ENCODE measurements around the gene CACNA1C. TPM values are rescaled to one million over a fixed set of nuclear protein-coding genes. Genes with fewer than 3 reads are reported as not detected.

CACNA1C gene
- total RNA-seq, 2 donors from 2014 or later, result 70.0 to 127 TPM

DNA sequence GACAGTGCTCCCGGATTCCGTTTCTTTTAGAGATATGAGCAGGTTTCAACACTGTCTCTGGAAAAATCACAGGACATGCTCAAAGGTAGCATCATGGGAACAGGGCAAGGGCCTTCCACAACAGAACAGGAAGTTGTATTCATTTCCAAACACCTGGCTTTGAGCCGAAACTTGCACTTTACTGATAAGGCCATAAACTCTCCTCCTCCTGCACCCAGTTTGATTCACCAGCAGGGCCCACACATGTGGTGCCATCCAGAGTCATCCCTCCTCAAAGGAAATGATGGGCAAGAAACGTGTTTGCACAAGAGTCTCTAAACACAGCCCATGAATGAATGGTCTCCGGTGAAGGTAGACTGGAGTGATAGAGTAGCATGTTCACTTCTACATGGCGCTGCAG lies 473.6 kb downstream of the CACNA1C start:
- DNase-seq (ENCODE audit: low spot score), result no peak
- peaks cover 13% of the 10 kb centered on the region for H3K36me3 ChIP-seq
- H3K4me3 ChIP-seq, result no peak overlapping the region
- H3K27me3 ChIP-seq (replicated peaks; ENCODE audit: insufficient read depth), result no peaks in the 10 kb centered on the region
- TF ChIP-seq, protein P1, sequence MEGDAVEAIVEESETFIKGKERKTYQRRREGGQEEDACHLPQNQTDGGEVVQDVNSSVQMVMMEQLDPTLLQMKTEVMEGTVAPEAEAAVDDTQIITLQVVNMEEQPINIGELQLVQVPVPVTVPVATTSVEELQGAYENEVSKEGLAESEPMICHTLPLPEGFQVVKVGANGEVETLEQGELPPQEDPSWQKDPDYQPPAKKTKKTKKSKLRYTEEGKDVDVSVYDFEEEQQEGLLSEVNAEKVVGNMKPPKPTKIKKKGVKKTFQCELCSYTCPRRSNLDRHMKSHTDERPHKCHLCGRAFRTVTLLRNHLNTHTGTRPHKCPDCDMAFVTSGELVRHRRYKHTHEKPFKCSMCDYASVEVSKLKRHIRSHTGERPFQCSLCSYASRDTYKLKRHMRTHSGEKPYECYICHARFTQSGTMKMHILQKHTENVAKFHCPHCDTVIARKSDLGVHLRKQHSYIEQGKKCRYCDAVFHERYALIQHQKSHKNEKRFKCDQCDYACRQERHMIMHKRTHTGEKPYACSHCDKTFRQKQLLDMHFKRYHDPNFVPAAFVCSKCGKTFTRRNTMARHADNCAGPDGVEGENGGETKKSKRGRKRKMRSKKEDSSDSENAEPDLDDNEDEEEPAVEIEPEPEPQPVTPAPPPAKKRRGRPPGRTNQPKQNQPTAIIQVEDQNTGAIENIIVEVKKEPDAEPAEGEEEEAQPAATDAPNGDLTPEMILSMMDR (IDR thresholded peaks at IDR 0.05), result no peak
- no peaks in the 10 kb centered on the region for H3K4me1 ChIP-seq (ENCODE audit: control insufficient read depth in 1 of 2, low read depth in 2 of 2)
- no peak overlapping the region for H3K27ac ChIP-seq
- H3K9me3 ChIP-seq, result no peaks in the 10 kb centered on the region
- ATAC-seq (ENCODE audit: insufficient number of reproducible peaks, low FRiP score, low read depth), result no peak

DNA sequence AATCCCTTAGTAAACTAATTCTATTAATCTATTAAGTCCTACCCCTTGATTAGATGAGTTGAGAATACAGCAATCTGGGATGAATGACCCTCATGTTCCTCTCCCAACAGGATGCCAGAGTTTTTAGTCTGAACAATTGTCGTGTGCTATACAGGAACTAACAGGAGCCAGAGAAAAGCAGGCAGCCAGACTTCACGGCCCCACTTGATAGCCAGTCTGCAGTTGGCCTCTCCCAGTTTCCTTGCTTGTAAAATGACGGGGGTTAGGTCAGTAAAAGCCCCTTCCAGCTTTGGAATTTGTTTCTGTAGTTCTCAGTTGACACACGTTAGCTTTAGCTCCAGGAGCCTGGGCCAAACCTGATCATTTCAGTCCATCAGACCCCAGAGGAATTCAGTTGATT lies 475.2 kb downstream of the CACNA1C start:
- H3K36me3 ChIP-seq, result peaks cover 18% of the 10 kb centered on the region
- TF ChIP-seq, protein P1 (IDR thresholded peaks at IDR 0.05), result no peak
- ATAC-seq (ENCODE audit: insufficient number of reproducible peaks, low FRiP score, low read depth), result no peak

DNA sequence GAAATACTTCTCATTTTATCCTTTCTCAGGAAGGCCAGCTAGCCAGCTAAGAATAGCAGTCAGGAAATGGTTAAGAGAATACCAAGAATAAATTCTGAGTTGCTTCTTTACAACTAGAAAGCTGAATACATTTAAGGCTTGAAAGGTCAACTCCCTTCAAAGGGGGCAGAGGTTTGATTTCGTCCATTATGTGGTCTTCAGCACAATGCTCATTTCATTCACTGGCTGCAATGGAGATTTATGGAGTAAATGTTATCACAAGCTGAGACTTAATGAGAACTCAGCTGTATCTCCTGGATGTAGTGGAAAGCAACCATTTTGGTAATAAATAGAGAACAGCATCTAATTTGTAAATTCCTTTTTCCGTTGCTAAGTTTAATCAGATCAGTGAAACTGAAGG lies 477.0 kb downstream of the CACNA1C start:
- Histone ChIP-seq H3K4me1 (ENCODE audit: control insufficient read depth in 1 of 2, low read depth in 2 of 2) (no peaks in the 10 kb centered on the region), H3K4me3 (no peak overlapping the region), H3K36me3 (peaks cover 13% of the 10 kb centered on the region), H3K27me3 (replicated peaks; ENCODE audit: insufficient read depth) (no peaks in the 10 kb centered on the region), H3K9me3 (no peaks in the 10 kb centered on the region), H3K27ac (no peak overlapping the region)
- TF ChIP-seq, protein P1 (IDR thresholded peaks at IDR 0.05), result no peak
- DNase-seq (ENCODE audit: low spot score) (no peak), ATAC-seq (ENCODE audit: insufficient number of reproducible peaks, low FRiP score, low read depth) (no peak)

More for the DNA sequence above, 475.2 kb downstream of the CACNA1C start:
- H3K4me1 ChIP-seq (ENCODE audit: control insufficient read depth in 1 of 2, low read depth in 2 of 2), result no peaks in the 10 kb centered on the region
- no peak overlapping the region for H3K4me3 ChIP-seq
- no peaks in the 10 kb centered on the region for H3K27me3 ChIP-seq (replicated peaks; ENCODE audit: insufficient read depth)
- no peaks in the 10 kb centered on the region for H3K9me3 ChIP-seq
- DNase-seq (ENCODE audit: low spot score), result no peak
- H3K27ac ChIP-seq, result no peak overlapping the region

DNA sequence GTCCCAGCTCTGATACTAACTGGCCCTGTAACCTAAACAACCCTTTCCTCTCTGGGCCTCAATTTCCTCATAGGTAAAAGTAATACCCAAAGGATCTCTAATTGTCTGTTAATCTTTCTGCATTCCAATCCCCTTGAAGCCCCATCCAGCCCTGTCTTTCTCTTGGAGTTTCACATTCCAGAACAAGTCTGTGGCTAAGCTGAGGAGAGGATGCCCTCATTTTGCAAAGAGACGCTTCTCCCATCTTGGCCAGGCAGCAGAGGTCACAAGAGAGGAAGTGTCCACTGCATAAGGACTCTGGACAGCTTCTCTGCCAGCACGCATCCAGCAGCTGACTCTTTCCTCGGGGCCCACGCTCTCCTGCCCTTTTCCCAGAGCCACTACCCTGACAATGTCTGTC lies 478.6 kb downstream of the CACNA1C start:
- no peak overlapping the region for H3K4me3 ChIP-seq
- no peak for ATAC-seq (ENCODE audit: insufficient number of reproducible peaks, low FRiP score, low read depth)
- no peaks in the 10 kb centered on the region for H3K9me3 ChIP-seq
- no peaks in the 10 kb centered on the region for H3K4me1 ChIP-seq (ENCODE audit: control insufficient read depth in 1 of 2, low read depth in 2 of 2)
- H3K27ac ChIP-seq, result no peak overlapping the region
- H3K27me3 ChIP-seq (replicated peaks; ENCODE audit: insufficient read depth), result no peaks in the 10 kb centered on the region
- TF ChIP-seq, protein P1 (IDR thresholded peaks at IDR 0.05), result no peak
- DNase-seq (ENCODE audit: low spot score), result no peak
- peaks cover 18% of the 10 kb centered on the region for H3K36me3 ChIP-seq

DNA sequence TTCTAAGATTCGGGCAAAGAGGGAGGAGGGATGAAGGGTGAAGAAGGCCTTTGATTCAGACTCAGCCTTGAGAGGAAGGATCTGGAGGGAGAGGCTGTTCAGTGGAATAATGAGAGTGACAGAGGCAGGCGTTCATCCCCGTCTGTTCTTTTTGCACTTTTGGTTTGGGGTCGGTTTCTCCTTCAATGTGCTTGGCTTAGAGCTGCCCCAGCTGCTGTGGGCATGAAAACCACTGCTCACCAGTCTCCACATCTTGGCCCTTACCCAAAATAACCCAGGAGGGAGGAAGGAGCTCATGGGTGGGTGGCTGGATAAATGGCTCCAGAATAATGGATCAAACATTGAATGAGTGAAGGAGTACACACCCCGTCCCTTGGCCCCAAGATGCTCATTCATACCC lies 480.2 kb downstream of the CACNA1C start:
- Histone ChIP-seq H3K27ac (no peak overlapping the region), H3K4me3 (no peak overlapping the region), H3K4me1 (ENCODE audit: control insufficient read depth in 1 of 2, low read depth in 2 of 2) (no peaks in the 10 kb centered on the region), H3K27me3 (replicated peaks; ENCODE audit: insufficient read depth) (no peaks in the 10 kb centered on the region), H3K9me3 (no peaks in the 10 kb centered on the region), H3K36me3 (peaks cover 18% of the 10 kb centered on the region)
- TF ChIP-seq, protein P1 (IDR thresholded peaks at IDR 0.05), result no peak
- no peak for ATAC-seq (ENCODE audit: insufficient number of reproducible peaks, low FRiP score, low read depth)
- no peak for DNase-seq (ENCODE audit: low spot score)

Measured in thoracic aorta (tissue), 2 donors.